Kidney glomerular epithelial cell (primary cell): ENCODE measurements around the gene KBTBD12.

Experiments used
- DNase-seq: peaks from one replicate; lab custom pipeline; 2025; lab: John Stamatoyannopoulos, UW

KBTBD12 gene

GRCh38 chr3:127985655-127986225 is 70.7 kb downstream of the KBTBD12 start:
- no peak for DNase-seq

- DNase-seq = no peak
These were observed 71.8 kb downstream of the KBTBD12 start for GRCh38 chr3:127986803-127987202.

DNA sequence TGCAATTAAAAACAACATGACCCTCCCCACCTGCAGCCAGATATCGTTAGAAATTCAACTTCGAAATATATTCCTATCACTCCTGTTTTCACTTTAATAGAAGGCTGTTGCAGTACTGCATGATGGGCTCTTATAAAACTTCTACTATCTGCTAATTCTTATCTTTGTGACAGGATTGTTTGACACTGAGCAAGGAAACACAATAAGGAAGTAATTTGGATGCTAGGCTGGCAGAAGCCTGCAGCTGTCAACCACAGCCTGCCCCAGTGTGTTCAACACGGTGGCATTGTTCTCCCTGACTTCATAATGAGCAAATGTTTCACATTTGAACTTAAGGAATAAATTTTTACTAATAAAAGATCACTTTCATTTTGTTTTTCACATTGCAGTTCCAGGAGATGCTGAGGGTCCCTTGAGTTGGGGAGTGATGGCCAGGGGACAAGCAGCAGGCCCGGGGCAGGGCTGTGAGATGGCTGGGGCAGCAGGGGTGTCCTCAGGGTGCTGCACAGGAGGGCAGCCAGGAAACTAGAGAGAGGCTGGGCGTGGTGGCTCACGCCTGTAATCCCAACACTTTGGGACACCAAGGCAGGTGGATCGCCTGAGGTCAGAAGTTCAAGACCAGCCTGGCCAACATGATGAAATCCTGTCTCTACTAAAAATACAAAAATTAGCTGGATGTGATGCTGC is 72.4 kb downstream of the KBTBD12 start:
- no peak for DNase-seq

GRCh38 chr3:127988770-127989557 is 73.9 kb downstream of the KBTBD12 start:
- DNase-seq = no peak

DNA sequence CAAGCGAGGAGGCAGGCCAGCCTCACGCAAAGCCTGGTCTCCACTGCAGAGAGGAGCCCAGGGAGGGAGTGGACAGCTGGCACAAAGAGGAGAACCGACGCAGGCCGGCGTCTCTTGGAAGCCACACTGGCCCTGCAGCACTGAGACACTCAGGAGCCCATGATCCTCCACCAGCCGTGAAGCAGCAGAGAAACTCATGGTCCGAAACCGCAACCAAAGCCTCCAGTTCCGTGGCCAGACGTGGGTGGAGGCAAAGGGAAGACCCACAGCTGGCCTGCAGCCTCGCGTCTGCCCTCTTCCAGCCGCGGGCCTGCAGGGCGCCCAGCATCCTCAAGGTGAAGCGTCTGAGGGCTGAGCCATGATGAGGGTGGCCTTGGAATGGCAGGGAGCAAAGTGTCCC is 75.0 kb downstream of the KBTBD12 start:
- no peak for DNase-seq

DNA sequence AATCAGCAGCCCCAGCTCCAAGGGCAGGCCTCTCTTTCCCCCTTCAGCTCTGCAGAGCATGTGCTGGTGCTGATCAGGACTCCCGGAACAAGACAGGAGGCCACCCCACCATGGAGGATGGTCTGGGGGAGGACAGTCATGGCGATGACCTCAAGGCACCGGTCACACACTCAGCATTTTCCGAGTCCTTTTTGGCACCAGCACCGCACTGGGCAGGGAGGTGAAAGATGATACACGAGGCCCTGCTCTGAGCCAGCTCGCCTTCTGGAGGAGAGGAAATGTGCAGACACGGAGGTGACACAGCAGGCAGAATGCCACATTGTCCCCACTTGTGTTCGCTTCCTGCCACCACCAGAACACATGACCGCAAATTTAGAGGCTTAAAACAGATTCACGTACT is 75.4 kb downstream of the KBTBD12 start:
- DNase-seq = no peak

DNA sequence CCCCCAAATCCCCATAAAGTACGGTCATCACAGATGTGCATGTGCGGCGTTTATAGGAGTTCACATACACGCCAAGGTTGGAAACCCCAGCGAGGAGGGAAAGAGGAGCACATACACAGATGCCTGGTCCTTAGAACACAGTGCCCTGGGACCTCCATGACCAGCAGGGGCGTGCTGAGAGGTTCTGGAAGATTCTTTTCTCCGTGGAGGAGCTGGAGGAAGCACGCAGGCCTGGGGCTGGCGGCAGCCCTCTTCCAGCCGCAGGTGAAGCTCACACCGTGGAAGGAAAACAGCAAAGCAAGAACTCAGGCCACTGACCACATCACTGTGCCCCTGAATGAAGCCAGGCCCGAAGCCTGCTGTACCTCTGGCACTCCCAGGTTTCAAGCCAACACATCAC is 76.2 kb downstream of the KBTBD12 start:
- DNase-seq = no peak

GRCh38 chr3:127991681-127992080 is 76.6 kb downstream of the KBTBD12 start:
- DNase-seq = no peak

- DNase-seq = no peak
These were observed 77.1 kb downstream of the KBTBD12 start for GRCh38 chr3:127992127-127992526.

- no peak for DNase-seq
These were observed 79.0 kb downstream of the KBTBD12 start for GRCh38 chr3:127994011-127994410.

- no peak for DNase-seq
These were observed 82.0 kb downstream of the KBTBD12 start for GRCh38 chr3:127997016-127997415.

DNA sequence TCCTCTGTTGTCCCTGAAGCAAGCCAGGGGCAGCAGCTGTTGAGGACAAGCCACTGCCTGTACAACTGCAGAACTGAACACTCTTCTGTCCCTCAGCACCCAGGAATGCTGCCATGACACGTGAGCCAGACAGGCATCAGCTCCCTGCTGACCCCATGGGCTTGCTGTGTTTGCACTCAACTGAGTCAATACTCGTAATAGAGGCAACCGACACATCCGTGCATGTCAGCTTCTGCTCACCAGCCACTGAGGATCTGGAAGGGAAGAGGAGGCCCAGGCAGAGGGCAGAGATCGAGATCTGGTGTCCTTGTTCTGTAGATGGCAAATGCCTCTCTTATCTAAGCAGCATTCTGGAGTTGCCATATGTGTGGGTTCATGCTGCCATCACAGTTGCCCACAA is 82.9 kb downstream of the KBTBD12 start:
- DNase-seq = no peak

GRCh38 chr3:127998596-127998995 is 83.6 kb downstream of the KBTBD12 start:
- DNase-seq = no peak

DNA sequence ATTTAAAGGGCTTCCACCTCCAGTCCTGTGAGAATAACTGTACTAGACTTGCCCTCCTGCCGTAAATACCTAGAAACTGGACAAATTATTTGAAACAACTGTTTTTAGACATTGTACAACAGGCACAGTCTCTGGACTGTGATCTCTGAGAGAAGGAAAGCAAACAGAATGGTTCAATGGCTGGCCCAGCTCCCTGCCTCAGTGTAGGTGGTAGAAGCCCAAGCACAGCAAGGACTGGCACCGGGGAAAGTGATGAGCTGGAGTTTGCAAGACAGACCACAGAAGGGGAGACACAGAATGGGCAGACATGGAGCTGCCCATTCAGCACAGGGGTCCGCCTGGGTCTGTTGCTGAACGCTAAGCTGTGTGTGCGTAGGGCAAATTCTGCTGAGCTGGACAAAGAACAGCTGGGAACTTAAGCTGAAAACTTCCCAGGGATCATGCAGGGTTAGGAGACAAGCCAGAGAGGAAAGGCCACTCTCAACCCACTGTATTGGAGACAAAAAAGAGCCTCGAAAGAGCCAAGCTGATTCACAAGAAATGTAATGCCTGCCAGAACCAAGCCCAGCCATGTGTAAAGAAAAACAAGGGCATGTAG is 84.6 kb downstream of the KBTBD12 start:
- DNase-seq = no peak

GRCh38 chr3:128001576-128001975 is 86.5 kb downstream of the KBTBD12 start:
- no peak for DNase-seq

- DNase-seq = no peak
These were observed 89.6 kb downstream of the KBTBD12 start for GRCh38 chr3:128004661-128005060.

DNA sequence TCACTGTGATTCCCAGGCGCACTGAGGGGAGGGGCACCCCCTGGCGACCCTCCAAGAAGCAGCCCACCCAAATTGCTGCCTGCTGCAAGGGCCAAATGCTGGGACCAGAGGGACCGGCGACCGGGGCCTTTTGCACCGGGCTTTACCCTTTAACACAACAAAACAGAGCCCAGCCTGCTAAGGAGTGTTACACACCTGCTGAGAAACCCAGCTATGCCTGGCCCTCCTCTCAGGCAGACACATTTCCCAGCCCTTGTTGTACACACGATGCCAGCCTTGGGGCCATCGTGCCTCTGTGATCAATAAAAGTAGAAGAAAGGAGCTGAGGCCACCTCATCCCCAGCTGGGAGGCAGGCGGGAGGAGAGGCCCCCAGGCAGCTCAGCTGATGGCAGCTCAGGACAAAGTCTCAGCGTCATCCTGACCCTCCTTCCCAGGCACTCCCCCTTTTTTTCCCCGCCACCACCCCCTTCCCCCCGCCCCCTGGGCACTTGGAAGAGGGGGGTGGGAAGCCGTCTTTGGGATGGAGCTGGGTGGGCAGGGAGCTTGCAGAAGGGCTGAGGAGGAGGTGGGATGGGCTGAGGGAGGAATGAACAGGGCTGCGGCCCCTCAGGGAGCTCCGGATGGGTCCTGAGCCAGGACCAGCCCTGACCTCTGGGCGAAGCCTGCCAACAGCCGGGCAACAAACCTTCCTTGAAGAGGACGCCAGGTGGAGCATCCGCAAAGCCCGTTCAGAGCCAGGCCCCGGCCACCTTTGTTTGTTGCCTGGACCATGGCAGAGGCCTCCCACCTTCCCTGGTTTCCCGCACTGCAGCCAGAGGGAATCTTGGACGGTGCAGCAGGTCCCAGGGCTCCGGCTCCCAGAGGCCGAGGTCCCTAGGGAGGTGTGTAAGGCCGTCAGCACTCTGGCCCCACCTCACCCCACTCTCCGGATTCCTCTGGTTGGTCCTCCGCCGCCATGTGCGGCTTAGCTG is 91.3 kb downstream of the KBTBD12 start:
- DNase-seq = no peak

DNA sequence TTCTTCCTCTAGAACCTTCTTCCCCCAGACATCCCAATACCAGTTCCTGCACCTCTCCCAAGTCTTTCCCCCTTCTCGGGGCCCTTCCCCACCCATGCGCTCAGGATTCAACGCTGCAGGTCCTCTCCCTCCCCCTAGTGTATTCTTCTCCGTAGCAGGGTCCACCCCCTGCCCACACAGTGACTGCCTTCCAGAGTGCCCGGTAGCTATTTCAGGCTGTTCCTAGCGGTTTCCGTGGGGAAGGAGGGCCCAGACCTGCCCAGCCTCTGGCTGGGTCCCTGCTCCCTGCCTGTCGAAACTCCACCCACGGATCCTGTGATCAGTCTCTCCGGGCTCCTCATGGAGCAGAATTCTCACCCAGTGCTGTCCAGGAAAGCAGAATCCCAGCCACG is 92.0 kb downstream of the KBTBD12 start:
- DNase-seq = no peak

DNA sequence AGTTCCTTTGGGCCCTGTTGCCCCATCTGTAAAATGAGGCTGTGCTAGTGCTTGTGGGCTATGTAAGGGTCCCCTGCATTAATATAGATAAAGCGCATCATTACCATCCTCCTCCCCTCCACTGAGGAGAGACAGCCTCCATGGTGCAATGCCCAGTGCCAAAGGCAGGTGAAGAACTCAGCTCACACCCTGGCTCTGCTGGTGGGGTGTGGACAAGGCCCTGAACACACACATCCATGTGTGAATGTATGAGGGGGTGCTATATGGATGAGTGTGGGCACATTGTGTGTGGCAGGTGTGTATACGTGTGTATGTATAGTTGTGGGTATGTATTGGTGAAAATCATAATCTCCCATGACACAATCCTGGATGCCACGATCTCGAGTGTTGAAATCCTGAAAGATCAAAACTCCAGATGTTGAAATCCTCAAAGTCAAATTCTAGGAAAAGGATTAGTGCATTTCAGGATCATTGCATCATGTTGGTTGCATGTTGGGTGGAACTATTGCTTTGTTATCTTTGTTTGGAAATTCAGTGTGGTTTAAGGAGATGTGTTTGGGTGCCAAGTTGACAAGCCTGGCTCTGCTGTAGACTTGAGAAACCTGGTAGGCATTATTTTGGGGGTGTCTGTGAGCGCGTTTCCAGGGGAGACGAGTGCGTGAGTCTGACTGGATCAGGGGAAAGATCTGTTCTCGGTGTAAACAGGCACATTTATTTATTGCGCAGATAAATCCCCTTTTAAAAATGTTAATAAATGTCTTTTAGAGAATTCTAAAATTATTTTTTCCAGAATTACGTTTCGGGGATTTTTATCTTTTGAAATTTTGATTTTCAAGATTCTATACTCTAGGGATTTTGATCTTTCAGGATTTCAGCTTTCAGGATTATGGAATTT is 95.2 kb downstream of the KBTBD12 start:
- no peak for DNase-seq

DNA sequence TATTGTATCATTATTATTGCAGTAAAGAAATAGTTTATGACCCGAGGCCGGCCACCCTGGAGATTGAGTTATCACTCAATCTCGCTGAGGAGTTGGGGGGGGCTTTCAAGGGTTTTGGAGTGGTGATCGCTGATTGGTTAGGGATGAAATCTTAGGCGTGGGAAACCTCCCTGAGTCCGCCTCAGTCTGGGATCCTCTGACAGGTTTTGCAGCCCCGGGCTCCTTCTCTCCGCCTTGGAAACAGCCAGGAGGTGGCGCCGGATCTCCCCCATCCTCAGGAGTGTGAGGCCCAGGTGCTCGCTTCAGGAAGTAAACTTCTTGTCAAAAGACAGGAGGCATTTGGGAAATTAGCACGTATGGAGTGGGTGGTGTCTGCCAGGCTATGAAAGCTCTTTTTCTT is 96.1 kb downstream of the KBTBD12 start:
- DNase-seq = peak; percentile 25

GRCh38 chr3:128012050-128012449 is 97.0 kb downstream of the KBTBD12 start:
- DNase-seq = no peak
